GM12892 (cell line): ENCODE results near the gene ZFHX3.

Experiments used
- POLR2A ChIP-seq: IDR thresholded peaks from 2 replicates; pipeline ENCODE4 v1.6.1; 2011; ENCODE audit warnings: low read depth, low read length, control low read depth
- POLR2AphosphoS5 ChIP-seq: IDR thresholded peaks from 2 replicates; pipeline ENCODE4 v1.6.1; 2011; ENCODE audit warnings: low read depth, low read length, control low read depth

GRCh38 chr16:72811188-72811720, 236.7 kb downstream of the ZFHX3 start:
- TF ChIP-seq POLR2AphosphoS5: no peak
- no peak for TF ChIP-seq POLR2A
